Measurements from ENCODE around the gene PNPLA2.
A peak's percentile ranks its signal among the peaks of the same experiment; 100 is the strongest.

The PNPLA2 gene

GRCh38 chr11:804599-804964 lies 14.1 kb upstream of the PNPLA2 start:
- no peak for TF ChIP-seq POLR2AphosphoS5 (IDR thresholded peaks at IDR 0.05; ENCODE audit: low read depth, low read length)
- no peak for TF ChIP-seq FOXP2 (optimal IDR thresholded peaks at IDR 0.05; ENCODE audit: borderline replicate concordance, extremely low read depth, extremely low read length, insufficient read depth)
- TF ChIP-seq SIN3A (IDR thresholded peaks at IDR 0.05; ENCODE audit: borderline replicate concordance, insufficient read depth, low read length): no peak
- TF ChIP-seq TAF1 (IDR thresholded peaks at IDR 0.05; ENCODE audit: borderline replicate concordance, insufficient read depth, low read length): no peak
- TF ChIP-seq REST (IDR thresholded peaks at IDR 0.05; ENCODE audit: insufficient read depth in 1 of 2, low read depth in 2 of 2, low read length in 2 of 2): no peak

GRCh38 chr11:808427-809286 lies 10.1 kb upstream of the PNPLA2 start:
- TF ChIP-seq POLR2AphosphoS5 (IDR thresholded peaks at IDR 0.05; ENCODE audit: low read depth, low read length) (peak; percentile 24; the same call in 1 of the 2 replicates), TAF1 (IDR thresholded peaks at IDR 0.05; ENCODE audit: borderline replicate concordance, insufficient read depth, low read length) (no peak), REST (IDR thresholded peaks at IDR 0.05; ENCODE audit: insufficient read depth in 1 of 2, low read depth in 2 of 2, low read length in 2 of 2) (no peak), SIN3A (IDR thresholded peaks at IDR 0.05; ENCODE audit: borderline replicate concordance, insufficient read depth, low read length) (no peak; the same call in 1 of the 2 replicates), FOXP2 (optimal IDR thresholded peaks at IDR 0.05; ENCODE audit: borderline replicate concordance, extremely low read depth, extremely low read length, insufficient read depth) (no peak)

DNA sequence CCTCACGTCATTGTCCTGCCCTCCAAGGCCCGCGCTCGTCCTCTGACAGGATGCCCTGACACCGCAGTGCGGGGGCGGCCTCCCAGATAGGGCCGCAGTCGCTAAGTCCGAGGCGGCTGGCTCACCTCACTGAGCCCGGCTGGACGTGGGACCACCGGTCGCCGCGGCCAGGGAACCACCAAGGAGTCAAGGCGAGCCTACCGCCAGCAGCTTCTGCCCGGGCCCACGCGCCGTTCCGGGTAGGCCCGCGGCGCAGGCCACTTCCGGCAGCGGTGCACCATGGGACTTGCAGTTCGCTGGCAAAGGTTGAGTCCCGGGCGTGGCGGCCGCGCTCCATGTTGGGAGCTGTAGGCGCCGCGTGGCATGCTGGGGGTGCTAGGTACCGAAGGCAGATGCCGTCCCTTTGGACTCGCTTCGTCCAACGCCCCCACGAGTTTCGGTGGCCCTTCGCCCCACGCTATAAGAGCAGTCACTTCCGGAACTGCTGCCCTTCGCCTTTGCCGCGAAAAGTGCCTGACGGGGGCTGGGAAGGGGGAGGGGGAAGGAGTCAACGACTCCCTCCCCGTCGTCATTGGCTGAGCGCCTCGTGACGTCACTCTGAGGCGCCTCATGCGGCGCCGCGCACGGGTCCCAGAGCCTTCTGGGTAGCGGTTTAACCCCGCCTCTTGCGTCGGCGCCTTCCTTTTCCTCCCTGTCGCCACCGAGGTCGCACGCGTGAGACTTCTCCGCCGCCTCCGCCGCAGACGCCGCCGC lies 9.3 kb upstream of the PNPLA2 start, which contains the start of gene RPLP2:
Gene RPLP2 (plus strand): TSS at position 681 of the 753 bp plus-strand sequence. CDS start 268 bp downstream, outside the sequence.
- TF ChIP-seq FOXP2 (optimal IDR thresholded peaks at IDR 0.05; ENCODE audit: borderline replicate concordance, extremely low read depth, extremely low read length, insufficient read depth) (no peak), SIN3A (IDR thresholded peaks at IDR 0.05; ENCODE audit: borderline replicate concordance, insufficient read depth, low read length) (peak; percentile 79; the same call in 1 of the 2 replicates), TAF1 (IDR thresholded peaks at IDR 0.05; ENCODE audit: borderline replicate concordance, insufficient read depth, low read length) (peak; percentile 98), POLR2AphosphoS5 (IDR thresholded peaks at IDR 0.05; ENCODE audit: low read depth, low read length) (peak; percentile 84), REST (IDR thresholded peaks at IDR 0.05; ENCODE audit: insufficient read depth in 1 of 2, low read depth in 2 of 2, low read length in 2 of 2) (peak; percentile 20 to 73; a peak in 2 of 4 replicates)

GRCh38 chr11:810040-810567 lies 8.6 kb upstream of the PNPLA2 start:
- no peak for TF ChIP-seq REST (IDR thresholded peaks at IDR 0.05; ENCODE audit: insufficient read depth in 1 of 2, low read depth in 2 of 2, low read length in 2 of 2)
